K562 treated with DMSO at 1 percent for 12 hours (cell line): Measurements from ENCODE around the gene BLACAT1. TPM values are rescaled to one million over a fixed set of nuclear protein-coding genes. Genes with fewer than 3 reads are reported as not detected.

Experiments
- total RNA-seq: library from RNA; unstranded; fragments of 300-600 nt; gene quantifications from 2 replicates; pipeline ENCODE4 v1.2.3, GENCODE V29; 2022; ENCODE audit not compliant: insufficient read depth

Gene BLACAT1
- total RNA-seq, result 0.35 and 0.73 TPM in 2 replicates

DNA sequence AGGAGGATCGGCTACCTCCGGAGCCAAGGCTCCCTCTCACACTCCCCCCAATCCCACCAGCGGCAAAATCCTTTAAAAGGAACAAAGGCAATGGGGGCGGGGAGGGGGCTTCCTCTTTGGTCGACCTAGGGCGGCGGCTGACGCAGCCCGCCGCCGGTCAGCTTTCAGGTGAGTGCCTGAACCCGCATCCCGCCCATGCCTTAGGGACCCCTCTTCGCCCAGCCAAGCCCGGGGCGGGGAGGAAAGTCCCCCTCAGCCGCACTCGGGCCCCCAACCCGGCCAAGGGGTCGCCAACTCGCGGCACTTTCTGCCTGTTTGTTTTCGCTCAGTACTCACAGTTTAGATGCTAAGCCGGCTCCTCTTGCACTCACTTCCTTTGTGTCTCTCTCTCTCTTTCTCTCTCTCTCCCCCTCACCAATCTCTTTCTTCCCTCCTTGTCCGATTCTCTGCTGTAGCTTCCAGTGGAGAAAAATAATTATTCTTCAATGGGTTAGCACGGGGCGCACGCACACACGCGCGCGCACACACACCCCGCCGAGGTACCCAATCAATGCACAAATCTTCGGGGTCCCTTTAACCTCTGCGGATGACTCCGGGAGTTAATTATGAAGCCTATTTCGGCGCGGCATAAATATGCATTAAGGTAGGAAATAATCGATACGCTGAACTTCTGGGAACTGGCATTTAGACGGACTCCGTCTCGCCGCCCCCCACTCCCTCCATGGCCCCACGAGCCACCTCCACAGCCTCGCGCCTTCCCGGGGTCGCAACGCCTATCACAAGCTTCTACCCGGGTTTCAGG, at the start of gene BLACAT1:
TSS of gene BLACAT1 (minus strand) at position 465 of the 802 bp plus-strand sequence.

GRCh38 chr1:205504311-205505075, 48.6 kb upstream of the BLACAT1 start, which contains the start of gene CDK18:
Gene CDK18, plus strand, starts transcription at chr1:205504669. Its CDS starts 18,499 bp downstream, at chr1:205523168.

DNA sequence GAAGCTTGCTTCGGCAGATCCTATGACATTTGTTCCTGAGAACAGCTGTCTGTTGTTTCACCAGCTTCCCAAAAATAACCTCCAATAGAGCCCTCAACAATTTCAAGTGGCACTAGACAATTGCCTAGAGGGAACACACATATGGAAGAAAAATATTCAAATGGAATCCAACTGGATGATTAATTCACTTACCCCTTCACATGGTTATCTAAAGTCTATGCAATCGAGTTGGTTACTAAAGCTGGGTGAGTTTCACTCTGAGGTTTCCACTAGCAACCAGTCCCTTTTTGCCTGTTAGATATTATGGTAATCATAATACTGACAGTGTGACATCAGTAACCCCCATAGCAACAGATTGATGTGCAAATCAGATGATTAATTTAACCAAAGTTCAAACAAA, 34.0 kb downstream of the BLACAT1 start, which contains the start of gene LEMD1:
TSS of gene LEMD1 (minus strand) at position 259 of the 400 bp plus-strand sequence. CDS start 1,520 bp downstream, outside the sequence.

Other genes starting within 250 kb of the BLACAT1 start
- 2.8 and 9.5 TPM in 2 replicates for gene DSTYK, start 244.3 kb downstream of the BLACAT1 start, total RNA-seq
- 8.3 and 12.1 TPM in 2 replicates for gene TMCC2, start 228.1 kb downstream of the BLACAT1 start, total RNA-seq
- gene NUAK2, start 134.3 kb downstream of the BLACAT1 start, total RNA-seq, result 0.44 and 1.1 TPM in 2 replicates
- not detected in 2 replicates for gene KLHDC8A, start 99.1 kb downstream of the BLACAT1 start, total RNA-seq
- gene LEMD1, start 34.0 kb downstream of the BLACAT1 start, total RNA-seq, result not detected in 2 replicates
- 0.97 and 2.0 TPM in 2 replicates for gene CDK18, start 48.6 kb upstream of the BLACAT1 start, total RNA-seq
- 3.4 and 10.5 TPM in 2 replicates for gene ELK4, start 176.0 kb upstream of the BLACAT1 start, total RNA-seq
- 2.9 and 6.3 TPM in 2 replicates for gene SLC45A3, start 224.5 kb upstream of the BLACAT1 start, total RNA-seq